WTC11 (cell line): Measurements from ENCODE around the gene KCTD2. TPM values are rescaled to one million over a fixed set of nuclear protein-coding genes. Genes with fewer than 3 reads are reported as not detected.

Source experiments
- ATAC-seq: fragments of 200-7000 bp; cut with Tn5 transposase; 2 replicates; pipeline ENCODE4 v1.10.0; 2021; ENCODE audit warnings: mild to moderate bottlenecking, moderate library complexity
- CTCF ChIA-PET: fragments of 300-600 bp; sonication (Branson Sonifier 250); formaldehyde crosslinking; loops from one replicate; lab custom pipeline; 2021; ENCODE audit warnings: antibody characterized with exemption; lab: Charles Lee
- POLR2A ChIA-PET: fragments of 350-600 bp; sonication (Branson Sonifier 250); formaldehyde crosslinking; loops from one replicate; lab custom pipeline; 2021; ENCODE audit warnings: antibody characterized with exemption; lab: Charles Lee
- DNase-seq: peaks from one replicate; pipeline ENCODE4 v3.0.0; 2021; ENCODE audit warnings: low spot score
- H3K27ac Mint-ChIP-seq: 2 replicates; pipeline ENCODE4 v1.8.0; 2021; ENCODE audit warnings: mixed read lengths
- H3K27me3 Mint-ChIP-seq: 2 replicates; pipeline ENCODE4 v1.8.0; 2021; ENCODE audit warnings: low read depth, mild to moderate bottlenecking, moderate library complexity, mixed read lengths
- H3K36me3 Mint-ChIP-seq: 2 replicates; pipeline ENCODE4 v1.8.0; 2021; ENCODE audit warnings: mixed read lengths
- H3K4me1 Mint-ChIP-seq: 2 replicates; pipeline ENCODE4 v1.8.0; 2022; ENCODE audit warnings: mixed read lengths
- H3K4me3 Mint-ChIP-seq: 2 replicates; pipeline ENCODE4 v1.8.0; 2021; ENCODE audit warnings: mild to moderate bottlenecking, moderate library complexity, mixed read lengths
- H3K9me3 Mint-ChIP-seq: 2 replicates; pipeline ENCODE4 v1.8.0; 2021; ENCODE audit warnings: mixed read lengths
- GTF2I ChIP-seq: fragments of 250-450 bp; sonication (Bioruptor Pico); conservative IDR thresholded peaks from 2 replicates; pipeline ENCODE4 v1.4.0; 2021; ENCODE audit warnings: mild to moderate bottlenecking
- HMGA2 ChIP-seq: fragments of 250-450 bp; sonication (Bioruptor Pico); IDR thresholded peaks from 2 replicates; pipeline ENCODE4 v1.4.0; 2021; ENCODE audit warnings: mild to moderate bottlenecking, moderate library complexity
- MXD4 ChIP-seq: fragments of 250-450 bp; sonication (Bioruptor Pico); IDR thresholded peaks from 2 replicates; pipeline ENCODE4 v1.8.0; 2021; ENCODE audit warnings: mild to moderate bottlenecking, moderate library complexity, borderline replicate concordance
- OVOL2 ChIP-seq: fragments of 250-450 bp; sonication (Bioruptor Pico); IDR thresholded peaks from 2 replicates; pipeline ENCODE4 v1.9.0; 2021; ENCODE audit warnings: mild to moderate bottlenecking, borderline replicate concordance
- TEAD1 ChIP-seq: sonication (generic); formaldehyde crosslinking; IDR thresholded peaks from 2 replicates; pipeline ENCODE4 v1.8.0; 2022; ENCODE audit warnings: mild to moderate bottlenecking, missing genetic modification reagents
- ZNF263 ChIP-seq: sonication (generic); formaldehyde crosslinking; IDR thresholded peaks from 2 replicates; pipeline ENCODE4 v1.8.1; 2022; ENCODE audit warnings: low read depth, mild to moderate bottlenecking, moderate library complexity, missing genetic modification reagents
- ZNF317 ChIP-seq: sonication (generic); formaldehyde crosslinking; IDR thresholded peaks from 2 replicates; pipeline ENCODE4 v1.8.1; 2023; ENCODE audit warnings: low read depth, mild to moderate bottlenecking, moderate library complexity, missing genetic modification reagents, borderline replicate concordance
- ZNF671 ChIP-seq: fragments of 250-450 bp; sonication (Bioruptor Pico); IDR thresholded peaks from 2 replicates; pipeline ENCODE4 v1.8.0; 2021; ENCODE audit warnings: mild to moderate bottlenecking
- total RNA-seq: library from RNA; stranded (reverse); gene quantifications from 3 replicates; pipeline ENCODE4 v1.2.3, GENCODE V29; 2021
- TF ChIP-seq, protein P1 (sequence below): sonication (generic); formaldehyde crosslinking; IDR thresholded peaks from 2 replicates; pipeline ENCODE4 v1.8.0; 2022; ENCODE audit warnings: mild to moderate bottlenecking, missing genetic modification reagents
- TF ChIP-seq, protein P2 (sequence below): sonication (generic); formaldehyde crosslinking; IDR thresholded peaks from 2 replicates; pipeline ENCODE4 v1.8.1; 2023; ENCODE audit warnings: mild to moderate bottlenecking, moderate library complexity, missing genetic modification reagents
- TF ChIP-seq, protein P3 (sequence below): fragments of 250-450 bp; sonication (Bioruptor Pico); IDR thresholded peaks from 2 replicates; pipeline ENCODE4 v1.9.0; 2021; ENCODE audit warnings: mild to moderate bottlenecking
- TF ChIP-seq, protein P4 (sequence below): fragments of 250-450 bp; sonication (Bioruptor Pico); IDR thresholded peaks from 2 replicates; pipeline ENCODE4 v1.9.0; 2021; ENCODE audit warnings: mild to moderate bottlenecking, borderline replicate concordance
- TF ChIP-seq, protein P5 (sequence below): sonication (generic); formaldehyde crosslinking; IDR thresholded peaks from 2 replicates; pipeline ENCODE4 v1.8.1; 2023; ENCODE audit warnings: mild to moderate bottlenecking, missing genetic modification reagents, borderline replicate concordance
- TF ChIP-seq, protein P6 (sequence below): sonication (generic); formaldehyde crosslinking; IDR thresholded peaks from 2 replicates; pipeline ENCODE4 v1.8.1; 2022; ENCODE audit warnings: missing genetic modification reagents, borderline replicate concordance
- TF ChIP-seq, protein P7 (sequence below): sonication (generic); formaldehyde crosslinking; IDR thresholded peaks from 2 replicates; pipeline ENCODE4 v1.8.1; 2022; ENCODE audit warnings: mild to moderate bottlenecking, moderate library complexity, missing genetic modification reagents
- TF ChIP-seq, protein P8 (sequence below): sonication (generic); formaldehyde crosslinking; IDR thresholded peaks from 2 replicates; pipeline ENCODE4 v1.8.0; 2023; ENCODE audit warnings: missing genetic modification reagents, mild to moderate bottlenecking, borderline replicate concordance

The KCTD2 gene
- total RNA-seq, 1 experiment from 2014 or later: 31.3 TPM

DNA sequence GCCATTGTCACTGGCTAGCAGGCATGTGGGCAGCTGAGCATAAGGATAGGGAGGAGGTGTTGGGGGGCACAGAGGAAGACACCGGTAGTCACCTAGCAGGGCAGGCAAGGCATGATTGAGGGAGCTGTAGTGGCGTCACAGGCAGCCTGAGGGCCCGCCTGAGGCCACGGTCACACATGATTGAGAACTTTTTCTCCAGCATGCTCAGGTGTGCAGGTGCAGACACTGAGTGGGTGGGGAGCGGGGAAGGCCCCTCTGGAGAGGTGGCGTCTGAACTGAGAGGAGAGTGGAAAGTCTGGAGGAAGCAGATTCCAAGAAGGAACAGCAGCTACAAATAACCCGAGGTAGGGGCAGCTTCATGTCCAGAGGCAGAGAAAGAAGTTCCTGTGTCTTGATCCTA, 51.8 kb downstream of the KCTD2 start (continued):
- TF ChIP-seq, protein P1, sequence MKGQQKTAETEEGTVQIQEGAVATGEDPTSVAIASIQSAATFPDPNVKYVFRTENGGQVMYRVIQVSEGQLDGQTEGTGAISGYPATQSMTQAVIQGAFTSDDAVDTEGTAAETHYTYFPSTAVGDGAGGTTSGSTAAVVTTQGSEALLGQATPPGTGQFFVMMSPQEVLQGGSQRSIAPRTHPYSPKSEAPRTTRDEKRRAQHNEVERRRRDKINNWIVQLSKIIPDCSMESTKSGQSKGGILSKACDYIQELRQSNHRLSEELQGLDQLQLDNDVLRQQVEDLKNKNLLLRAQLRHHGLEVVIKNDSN (CRISPR knock-in tag): no peak

DNA sequence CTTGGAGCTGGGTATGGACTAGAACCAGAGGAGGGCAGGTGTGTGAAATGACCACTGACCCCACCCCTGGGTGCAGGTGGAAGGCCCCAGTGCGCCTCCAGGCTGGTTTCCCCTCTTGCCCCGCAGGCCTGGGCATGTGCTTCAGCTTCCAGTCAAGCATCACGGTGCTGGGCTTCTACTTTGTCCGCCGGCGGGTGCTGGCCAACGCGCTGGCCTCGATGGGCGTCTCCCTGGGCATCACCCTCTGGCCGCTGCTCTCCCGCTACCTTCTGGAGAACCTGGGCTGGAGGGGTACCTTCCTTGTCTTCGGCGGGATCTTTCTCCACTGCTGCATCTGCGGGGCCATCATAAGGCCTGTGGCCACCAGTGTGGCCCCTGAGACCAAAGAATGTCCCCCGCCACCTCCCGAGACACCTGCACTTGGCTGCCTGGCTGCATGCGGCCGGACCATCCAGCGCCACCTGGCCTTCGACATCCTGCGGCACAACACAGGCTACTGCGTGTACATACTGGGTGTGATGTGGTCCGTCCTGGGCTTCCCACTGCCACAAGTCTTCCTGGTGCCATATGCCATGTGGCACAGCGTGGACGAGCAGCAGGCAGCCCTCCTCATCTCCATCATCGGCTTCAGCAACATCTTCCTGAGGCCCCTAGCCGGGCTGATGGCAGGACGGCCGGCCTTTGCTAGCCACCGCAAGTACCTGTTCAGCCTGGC, 53.0 kb downstream of the KCTD2 start:
- Mint-ChIP-seq H3K4me3 (no peak overlapping the region), H3K27me3 (no peaks in the 10 kb centered on the region), H3K36me3 (peaks cover 34% of the 10 kb centered on the region), H3K27ac (no peak overlapping the region), H3K4me1 (peaks cover 13% of the 10 kb centered on the region), H3K9me3 (no peaks in the 10 kb centered on the region)
- ChIA-PET POLR2A (no interaction called here), CTCF (interaction anchor here (2.2 kb wide), 1 partner anchor 14 kb away, joined by 10 read pairs; no protein-coding TSS in a partner anchor)
- no peak for ATAC-seq
- no peak for DNase-seq
- TF ChIP-seq OVOL2 (CRISPR knock-in tag) (no peak), ZNF317 (no peak), TEAD1 (CRISPR knock-in tag) (no peak), MXD4 (CRISPR knock-in tag) (no peak), ZNF671 (CRISPR knock-in tag) (no peak), GTF2I (CRISPR knock-in tag) (no peak), HMGA2 (CRISPR knock-in tag) (no peak), ZNF263 (CRISPR knock-in tag) (no peak)
- TF ChIP-seq, protein P2, sequence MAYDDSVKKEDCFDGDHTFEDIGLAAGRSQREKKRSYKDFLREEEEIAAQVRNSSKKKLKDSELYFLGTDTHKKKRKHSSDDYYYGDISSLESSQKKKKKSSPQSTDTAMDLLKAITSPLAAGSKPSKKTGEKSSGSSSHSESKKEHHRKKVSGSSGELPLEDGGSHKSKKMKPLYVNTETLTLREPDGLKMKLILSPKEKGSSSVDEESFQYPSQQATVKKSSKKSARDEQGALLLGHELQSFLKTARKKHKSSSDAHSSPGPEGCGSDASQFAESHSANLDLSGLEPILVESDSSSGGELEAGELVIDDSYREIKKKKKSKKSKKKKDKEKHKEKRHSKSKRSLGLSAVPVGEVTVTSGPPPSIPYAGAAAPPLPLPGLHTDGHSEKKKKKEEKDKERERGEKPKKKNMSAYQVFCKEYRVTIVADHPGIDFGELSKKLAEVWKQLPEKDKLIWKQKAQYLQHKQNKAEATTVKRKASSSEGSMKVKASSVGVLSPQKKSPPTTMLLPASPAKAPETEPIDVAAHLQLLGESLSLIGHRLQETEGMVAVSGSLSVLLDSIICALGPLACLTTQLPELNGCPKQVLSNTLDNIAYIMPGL (CRISPR knock-in tag): no peak
- TF ChIP-seq, protein P3, sequence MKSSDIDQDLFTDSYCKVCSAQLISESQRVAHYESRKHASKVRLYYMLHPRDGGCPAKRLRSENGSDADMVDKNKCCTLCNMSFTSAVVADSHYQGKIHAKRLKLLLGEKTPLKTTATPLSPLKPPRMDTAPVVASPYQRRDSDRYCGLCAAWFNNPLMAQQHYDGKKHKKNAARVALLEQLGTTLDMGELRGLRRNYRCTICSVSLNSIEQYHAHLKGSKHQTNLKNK (CRISPR knock-in tag): no peak
- TF ChIP-seq, protein P4, sequence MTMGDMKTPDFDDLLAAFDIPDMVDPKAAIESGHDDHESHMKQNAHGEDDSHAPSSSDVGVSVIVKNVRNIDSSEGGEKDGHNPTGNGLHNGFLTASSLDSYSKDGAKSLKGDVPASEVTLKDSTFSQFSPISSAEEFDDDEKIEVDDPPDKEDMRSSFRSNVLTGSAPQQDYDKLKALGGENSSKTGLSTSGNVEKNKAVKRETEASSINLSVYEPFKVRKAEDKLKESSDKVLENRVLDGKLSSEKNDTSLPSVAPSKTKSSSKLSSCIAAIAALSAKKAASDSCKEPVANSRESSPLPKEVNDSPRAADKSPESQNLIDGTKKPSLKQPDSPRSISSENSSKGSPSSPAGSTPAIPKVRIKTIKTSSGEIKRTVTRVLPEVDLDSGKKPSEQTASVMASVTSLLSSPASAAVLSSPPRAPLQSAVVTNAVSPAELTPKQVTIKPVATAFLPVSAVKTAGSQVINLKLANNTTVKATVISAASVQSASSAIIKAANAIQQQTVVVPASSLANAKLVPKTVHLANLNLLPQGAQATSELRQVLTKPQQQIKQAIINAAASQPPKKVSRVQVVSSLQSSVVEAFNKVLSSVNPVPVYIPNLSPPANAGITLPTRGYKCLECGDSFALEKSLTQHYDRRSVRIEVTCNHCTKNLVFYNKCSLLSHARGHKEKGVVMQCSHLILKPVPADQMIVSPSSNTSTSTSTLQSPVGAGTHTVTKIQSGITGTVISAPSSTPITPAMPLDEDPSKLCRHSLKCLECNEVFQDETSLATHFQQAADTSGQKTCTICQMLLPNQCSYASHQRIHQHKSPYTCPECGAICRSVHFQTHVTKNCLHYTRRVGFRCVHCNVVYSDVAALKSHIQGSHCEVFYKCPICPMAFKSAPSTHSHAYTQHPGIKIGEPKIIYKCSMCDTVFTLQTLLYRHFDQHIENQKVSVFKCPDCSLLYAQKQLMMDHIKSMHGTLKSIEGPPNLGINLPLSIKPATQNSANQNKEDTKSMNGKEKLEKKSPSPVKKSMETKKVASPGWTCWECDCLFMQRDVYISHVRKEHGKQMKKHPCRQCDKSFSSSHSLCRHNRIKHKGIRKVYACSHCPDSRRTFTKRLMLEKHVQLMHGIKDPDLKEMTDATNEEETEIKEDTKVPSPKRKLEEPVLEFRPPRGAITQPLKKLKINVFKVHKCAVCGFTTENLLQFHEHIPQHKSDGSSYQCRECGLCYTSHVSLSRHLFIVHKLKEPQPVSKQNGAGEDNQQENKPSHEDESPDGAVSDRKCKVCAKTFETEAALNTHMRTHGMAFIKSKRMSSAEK (CRISPR knock-in tag): no peak
- TF ChIP-seq, protein P5, sequence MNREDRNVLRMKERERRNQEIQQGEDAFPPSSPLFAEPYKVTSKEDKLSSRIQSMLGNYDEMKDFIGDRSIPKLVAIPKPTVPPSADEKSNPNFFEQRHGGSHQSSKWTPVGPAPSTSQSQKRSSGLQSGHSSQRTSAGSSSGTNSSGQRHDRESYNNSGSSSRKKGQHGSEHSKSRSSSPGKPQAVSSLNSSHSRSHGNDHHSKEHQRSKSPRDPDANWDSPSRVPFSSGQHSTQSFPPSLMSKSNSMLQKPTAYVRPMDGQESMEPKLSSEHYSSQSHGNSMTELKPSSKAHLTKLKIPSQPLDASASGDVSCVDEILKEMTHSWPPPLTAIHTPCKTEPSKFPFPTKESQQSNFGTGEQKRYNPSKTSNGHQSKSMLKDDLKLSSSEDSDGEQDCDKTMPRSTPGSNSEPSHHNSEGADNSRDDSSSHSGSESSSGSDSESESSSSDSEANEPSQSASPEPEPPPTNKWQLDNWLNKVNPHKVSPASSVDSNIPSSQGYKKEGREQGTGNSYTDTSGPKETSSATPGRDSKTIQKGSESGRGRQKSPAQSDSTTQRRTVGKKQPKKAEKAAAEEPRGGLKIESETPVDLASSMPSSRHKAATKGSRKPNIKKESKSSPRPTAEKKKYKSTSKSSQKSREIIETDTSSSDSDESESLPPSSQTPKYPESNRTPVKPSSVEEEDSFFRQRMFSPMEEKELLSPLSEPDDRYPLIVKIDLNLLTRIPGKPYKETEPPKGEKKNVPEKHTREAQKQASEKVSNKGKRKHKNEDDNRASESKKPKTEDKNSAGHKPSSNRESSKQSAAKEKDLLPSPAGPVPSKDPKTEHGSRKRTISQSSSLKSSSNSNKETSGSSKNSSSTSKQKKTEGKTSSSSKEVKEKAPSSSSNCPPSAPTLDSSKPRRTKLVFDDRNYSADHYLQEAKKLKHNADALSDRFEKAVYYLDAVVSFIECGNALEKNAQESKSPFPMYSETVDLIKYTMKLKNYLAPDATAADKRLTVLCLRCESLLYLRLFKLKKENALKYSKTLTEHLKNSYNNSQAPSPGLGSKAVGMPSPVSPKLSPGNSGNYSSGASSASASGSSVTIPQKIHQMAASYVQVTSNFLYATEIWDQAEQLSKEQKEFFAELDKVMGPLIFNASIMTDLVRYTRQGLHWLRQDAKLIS: no peak
- TF ChIP-seq, protein P6, sequence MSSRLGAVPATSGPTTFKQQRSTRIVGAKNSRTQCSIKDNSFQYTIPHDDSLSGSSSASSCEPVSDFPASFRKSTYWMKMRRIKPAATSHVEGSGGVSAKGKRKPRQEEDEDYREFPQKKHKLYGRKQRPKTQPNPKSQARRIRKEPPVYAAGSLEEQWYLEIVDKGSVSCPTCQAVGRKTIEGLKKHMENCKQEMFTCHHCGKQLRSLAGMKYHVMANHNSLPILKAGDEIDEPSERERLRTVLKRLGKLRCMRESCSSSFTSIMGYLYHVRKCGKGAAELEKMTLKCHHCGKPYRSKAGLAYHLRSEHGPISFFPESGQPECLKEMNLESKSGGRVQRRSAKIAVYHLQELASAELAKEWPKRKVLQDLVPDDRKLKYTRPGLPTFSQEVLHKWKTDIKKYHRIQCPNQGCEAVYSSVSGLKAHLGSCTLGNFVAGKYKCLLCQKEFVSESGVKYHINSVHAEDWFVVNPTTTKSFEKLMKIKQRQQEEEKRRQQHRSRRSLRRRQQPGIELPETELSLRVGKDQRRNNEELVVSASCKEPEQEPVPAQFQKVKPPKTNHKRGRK (CRISPR knock-in tag): no peak
- TF ChIP-seq, protein P7, sequence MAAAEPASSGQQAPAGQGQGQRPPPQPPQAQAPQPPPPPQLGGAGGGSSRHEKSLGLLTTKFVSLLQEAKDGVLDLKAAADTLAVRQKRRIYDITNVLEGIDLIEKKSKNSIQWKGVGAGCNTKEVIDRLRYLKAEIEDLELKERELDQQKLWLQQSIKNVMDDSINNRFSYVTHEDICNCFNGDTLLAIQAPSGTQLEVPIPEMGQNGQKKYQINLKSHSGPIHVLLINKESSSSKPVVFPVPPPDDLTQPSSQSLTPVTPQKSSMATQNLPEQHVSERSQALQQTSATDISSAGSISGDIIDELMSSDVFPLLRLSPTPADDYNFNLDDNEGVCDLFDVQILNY: no peak
- TF ChIP-seq, protein P8, sequence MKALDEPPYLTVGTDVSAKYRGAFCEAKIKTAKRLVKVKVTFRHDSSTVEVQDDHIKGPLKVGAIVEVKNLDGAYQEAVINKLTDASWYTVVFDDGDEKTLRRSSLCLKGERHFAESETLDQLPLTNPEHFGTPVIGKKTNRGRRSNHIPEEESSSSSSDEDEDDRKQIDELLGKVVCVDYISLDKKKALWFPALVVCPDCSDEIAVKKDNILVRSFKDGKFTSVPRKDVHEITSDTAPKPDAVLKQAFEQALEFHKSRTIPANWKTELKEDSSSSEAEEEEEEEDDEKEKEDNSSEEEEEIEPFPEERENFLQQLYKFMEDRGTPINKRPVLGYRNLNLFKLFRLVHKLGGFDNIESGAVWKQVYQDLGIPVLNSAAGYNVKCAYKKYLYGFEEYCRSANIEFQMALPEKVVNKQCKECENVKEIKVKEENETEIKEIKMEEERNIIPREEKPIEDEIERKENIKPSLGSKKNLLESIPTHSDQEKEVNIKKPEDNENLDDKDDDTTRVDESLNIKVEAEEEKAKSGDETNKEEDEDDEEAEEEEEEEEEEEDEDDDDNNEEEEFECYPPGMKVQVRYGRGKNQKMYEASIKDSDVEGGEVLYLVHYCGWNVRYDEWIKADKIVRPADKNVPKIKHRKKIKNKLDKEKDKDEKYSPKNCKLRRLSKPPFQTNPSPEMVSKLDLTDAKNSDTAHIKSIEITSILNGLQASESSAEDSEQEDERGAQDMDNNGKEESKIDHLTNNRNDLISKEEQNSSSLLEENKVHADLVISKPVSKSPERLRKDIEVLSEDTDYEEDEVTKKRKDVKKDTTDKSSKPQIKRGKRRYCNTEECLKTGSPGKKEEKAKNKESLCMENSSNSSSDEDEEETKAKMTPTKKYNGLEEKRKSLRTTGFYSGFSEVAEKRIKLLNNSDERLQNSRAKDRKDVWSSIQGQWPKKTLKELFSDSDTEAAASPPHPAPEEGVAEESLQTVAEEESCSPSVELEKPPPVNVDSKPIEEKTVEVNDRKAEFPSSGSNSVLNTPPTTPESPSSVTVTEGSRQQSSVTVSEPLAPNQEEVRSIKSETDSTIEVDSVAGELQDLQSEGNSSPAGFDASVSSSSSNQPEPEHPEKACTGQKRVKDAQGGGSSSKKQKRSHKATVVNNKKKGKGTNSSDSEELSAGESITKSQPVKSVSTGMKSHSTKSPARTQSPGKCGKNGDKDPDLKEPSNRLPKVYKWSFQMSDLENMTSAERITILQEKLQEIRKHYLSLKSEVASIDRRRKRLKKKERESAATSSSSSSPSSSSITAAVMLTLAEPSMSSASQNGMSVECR (CRISPR knock-in tag): no peak
